ENCODE measurements around the gene KIF16B. TPM values are rescaled to one million over a fixed set of nuclear protein-coding genes. Genes with fewer than 3 reads are reported as not detected.

KIF16B gene
- total and polyA plus RNA-seq, 2 experiments from 2014 or later: 6.5 to 11.1 TPM

DNA sequence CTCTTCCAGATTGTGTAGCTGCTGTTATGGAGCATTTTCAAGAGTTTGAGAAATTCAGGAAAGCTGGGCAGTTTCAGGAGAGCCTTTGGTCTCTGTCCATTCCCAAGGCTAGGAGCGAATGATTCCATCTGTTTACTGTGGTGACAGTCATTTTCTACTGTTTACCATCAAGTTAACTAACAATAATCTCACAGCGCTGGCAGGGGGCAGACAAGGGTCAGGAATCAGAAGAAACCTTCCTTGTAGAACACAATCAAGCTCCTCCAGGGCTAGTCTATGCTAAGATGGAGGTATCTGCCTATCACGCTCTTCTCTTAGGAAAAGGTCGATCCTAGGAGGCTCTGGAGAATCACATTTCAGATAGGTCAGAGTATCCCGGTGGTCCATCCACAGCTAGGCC is 293.9 kb downstream of the KIF16B start:
- no peak overlapping the region for H3K27ac ChIP-seq (ENCODE audit: low read depth)
- H3K79me2 ChIP-seq (replicated peaks; ENCODE audit: insufficient read depth): no peaks in the 10 kb centered on the region
- 0 out of 3 replicates have a peak, but pooled peaks cover 3% of the 10 kb centered on the region for H3K4me1 Mint-ChIP-seq
- no peak overlapping the region for H3K4me3 ChIP-seq
- no peak overlapping the region for H3K27ac Mint-ChIP-seq
- DNase-seq (ENCODE audit: low spot score): peak; percentile 45
- H3K4me2 ChIP-seq: no peak overlapping the region
- no peak overlapping the region for H2AFZ ChIP-seq
- H3K36me3 ChIP-seq (ENCODE audit: insufficient read depth): no peaks in the 10 kb centered on the region
- H3K27me3 ChIP-seq (ENCODE audit: insufficient read depth): no peaks in the 10 kb centered on the region
- peak; percentile 40; the same call in 1 of the 3 replicates for ATAC-seq
- no peaks in the 10 kb centered on the region for H4K20me1 ChIP-seq (replicated peaks; ENCODE audit: insufficient read depth)
- H3K9me3 Mint-ChIP-seq: no peaks in the 10 kb centered on the region
- no peak overlapping the region for H3K4me3 Mint-ChIP-seq
- H3K9me2 ChIP-seq (ENCODE audit: insufficient read depth): no peaks in the 10 kb centered on the region
- no peaks in the 10 kb centered on the region for H3K4me1 ChIP-seq (ENCODE audit: insufficient read depth)
- peaks cover 3% of the 10 kb centered on the region; the same call in 1 of the 3 replicates for H3K36me3 Mint-ChIP-seq (ENCODE audit: low read depth)
- TF ChIP-seq CTCF (conservative IDR thresholded peaks at IDR 0.05; ENCODE audit: low read depth in 2 of 2): peak; percentile 19 to 49; a peak in 3 of 4 replicates
- TF ChIP-seq NANOG (IDR thresholded peaks at IDR 0.05; ENCODE audit: borderline replicate concordance): no peak
- TF ChIP-seq REST (IDR thresholded peaks at IDR 0.05; ENCODE audit: unreplicated experiment): no peak
- no peak for TF ChIP-seq STAT1 (IDR thresholded peaks at IDR 0.05; ENCODE audit: unreplicated experiment)
- no peak for TF ChIP-seq JUNB (IDR thresholded peaks at IDR 0.05; ENCODE audit: unreplicated experiment)
- no peaks in the 10 kb centered on the region for H3K27me3 Mint-ChIP-seq (ENCODE audit: insufficient read depth, low read depth, poor library complexity)
- H3F3A ChIP-seq (replicated peaks; ENCODE audit: low read depth): no peaks in the 10 kb centered on the region

GRCh38 chr20:16273812-16274555 is 299.3 kb downstream of the KIF16B start:
- H3K4me1 Mint-ChIP-seq: peaks cover 12% of the 10 kb centered on the region
- TF ChIP-seq ZNF462 (CRISPR knock-in tag; IDR thresholded peaks at IDR 0.05) (no peak), ZNF331 (CRISPR knock-in tag; IDR thresholded peaks at IDR 0.05; ENCODE audit: low read depth) (no peak), EZH2phosphoT487 (IDR thresholded peaks at IDR 0.05; ENCODE audit: unreplicated experiment) (no peak)

More at GRCh38 chr20:16273812-16274555, 299.3 kb downstream of the KIF16B start:
- H3K27ac ChIP-seq (ENCODE audit: low read depth): no peak overlapping the region
- Mint-ChIP-seq H3K27me3 (ENCODE audit: insufficient read depth, low read depth, poor library complexity) (peaks cover 2% of the 10 kb centered on the region), H3K27ac (no peak overlapping the region), H3K9me3 (no peaks in the 10 kb centered on the region), H3K36me3 (ENCODE audit: low read depth) (no peaks in the 10 kb centered on the region), H3K4me3 (no peak overlapping the region)
- DNase-seq (ENCODE audit: low spot score) (no peak), ATAC-seq (no peak)
- no peak overlapping the region for H3K4me2 ChIP-seq
- H3F3A ChIP-seq (replicated peaks; ENCODE audit: low read depth): no peaks in the 10 kb centered on the region
- no peak overlapping the region for H3K4me3 ChIP-seq
- no peaks in the 10 kb centered on the region for H3K79me2 ChIP-seq (replicated peaks; ENCODE audit: insufficient read depth)
- no peaks in the 10 kb centered on the region; the same call in 1 of the 2 replicates for H3K4me1 ChIP-seq (ENCODE audit: insufficient read depth)
- no peaks in the 10 kb centered on the region for H3K36me3 ChIP-seq (ENCODE audit: insufficient read depth)
- 0 out of 2 replicates have a peak, but pooled peaks cover 3% of the 10 kb centered on the region for H3K9me2 ChIP-seq (ENCODE audit: insufficient read depth)
- no peaks in the 10 kb centered on the region for H4K20me1 ChIP-seq (replicated peaks; ENCODE audit: insufficient read depth)
- H2AFZ ChIP-seq: no peak overlapping the region
- H3K27me3 ChIP-seq (ENCODE audit: insufficient read depth): no peaks in the 10 kb centered on the region

All from GM23338 (cell line).